Ishikawa (cell line): ENCODE results near the gene KSR2.

Experiments used
- CEBPB ChIP-seq: IDR thresholded peaks from 2 replicates; pipeline ENCODE4 v1.6.1; 2012
- CREB1 ChIP-seq: IDR thresholded peaks from 2 replicates; pipeline ENCODE4 v1.6.1; 2012; ENCODE audit warnings: low read depth
- EGR1 ChIP-seq: IDR thresholded peaks from 2 replicates; pipeline ENCODE4 v1.6.1; 2012
- EP300 ChIP-seq: IDR thresholded peaks from 2 replicates; pipeline ENCODE4 v1.6.1; 2012; ENCODE audit warnings: borderline replicate concordance
- FOXM1 ChIP-seq: IDR thresholded peaks from 2 replicates; pipeline ENCODE4 v1.6.1; 2012; ENCODE audit warnings: low read depth, borderline replicate concordance
- NFIC ChIP-seq: IDR thresholded peaks from 2 replicates; pipeline ENCODE4 v1.6.1; 2012
- RAD21 ChIP-seq: IDR thresholded peaks from 2 replicates; pipeline ENCODE4 v1.6.1; 2012; ENCODE audit warnings: low read depth
- TAF1 ChIP-seq: IDR thresholded peaks from 2 replicates; pipeline ENCODE4 v1.6.1; 2012; ENCODE audit warnings: low read depth, mild to moderate bottlenecking
- TCF12 ChIP-seq: IDR thresholded peaks from 2 replicates; pipeline ENCODE4 v1.6.1; 2012; ENCODE audit warnings: low read depth
- YY1 ChIP-seq: IDR thresholded peaks from 2 replicates; pipeline ENCODE4 v1.6.1; 2012; ENCODE audit warnings: low read depth
- ZBTB7A ChIP-seq: IDR thresholded peaks from 2 replicates; pipeline ENCODE4 v1.6.1; 2012; ENCODE audit warnings: low read depth
- TF ChIP-seq, protein P1 (sequence below): IDR thresholded peaks from 2 replicates; pipeline ENCODE4 v1.6.1; 2012
- TF ChIP-seq, protein P2 (sequence below): IDR thresholded peaks from 2 replicates; pipeline ENCODE4 v1.6.1; 2012; ENCODE audit warnings: low read depth, mild to moderate bottlenecking

GRCh38 chr12:117832459-117833457 lies 136.0 kb downstream of the KSR2 start:
- TF ChIP-seq EP300 (no peak), CREB1 (no peak), YY1 (no peak), TCF12 (no peak), ZBTB7A (no peak), EGR1 (no peak), NFIC (no peak), FOXM1 (no peak), RAD21 (no peak), TAF1 (no peak), CEBPB (no peak)
- TF ChIP-seq, protein P1, sequence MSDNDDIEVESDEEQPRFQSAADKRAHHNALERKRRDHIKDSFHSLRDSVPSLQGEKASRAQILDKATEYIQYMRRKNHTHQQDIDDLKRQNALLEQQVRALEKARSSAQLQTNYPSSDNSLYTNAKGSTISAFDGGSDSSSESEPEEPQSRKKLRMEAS: no peak
- TF ChIP-seq, protein P2, sequence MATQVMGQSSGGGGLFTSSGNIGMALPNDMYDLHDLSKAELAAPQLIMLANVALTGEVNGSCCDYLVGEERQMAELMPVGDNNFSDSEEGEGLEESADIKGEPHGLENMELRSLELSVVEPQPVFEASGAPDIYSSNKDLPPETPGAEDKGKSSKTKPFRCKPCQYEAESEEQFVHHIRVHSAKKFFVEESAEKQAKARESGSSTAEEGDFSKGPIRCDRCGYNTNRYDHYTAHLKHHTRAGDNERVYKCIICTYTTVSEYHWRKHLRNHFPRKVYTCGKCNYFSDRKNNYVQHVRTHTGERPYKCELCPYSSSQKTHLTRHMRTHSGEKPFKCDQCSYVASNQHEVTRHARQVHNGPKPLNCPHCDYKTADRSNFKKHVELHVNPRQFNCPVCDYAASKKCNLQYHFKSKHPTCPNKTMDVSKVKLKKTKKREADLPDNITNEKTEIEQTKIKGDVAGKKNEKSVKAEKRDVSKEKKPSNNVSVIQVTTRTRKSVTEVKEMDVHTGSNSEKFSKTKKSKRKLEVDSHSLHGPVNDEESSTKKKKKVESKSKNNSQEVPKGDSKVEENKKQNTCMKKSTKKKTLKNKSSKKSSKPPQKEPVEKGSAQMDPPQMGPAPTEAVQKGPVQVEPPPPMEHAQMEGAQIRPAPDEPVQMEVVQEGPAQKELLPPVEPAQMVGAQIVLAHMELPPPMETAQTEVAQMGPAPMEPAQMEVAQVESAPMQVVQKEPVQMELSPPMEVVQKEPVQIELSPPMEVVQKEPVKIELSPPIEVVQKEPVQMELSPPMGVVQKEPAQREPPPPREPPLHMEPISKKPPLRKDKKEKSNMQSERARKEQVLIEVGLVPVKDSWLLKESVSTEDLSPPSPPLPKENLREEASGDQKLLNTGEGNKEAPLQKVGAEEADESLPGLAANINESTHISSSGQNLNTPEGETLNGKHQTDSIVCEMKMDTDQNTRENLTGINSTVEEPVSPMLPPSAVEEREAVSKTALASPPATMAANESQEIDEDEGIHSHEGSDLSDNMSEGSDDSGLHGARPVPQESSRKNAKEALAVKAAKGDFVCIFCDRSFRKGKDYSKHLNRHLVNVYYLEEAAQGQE: no peak
